Endothelial cell of umbilical vein (primary cell): ENCODE results near the gene IL6R. TPM values are rescaled to one million over a fixed set of nuclear protein-coding genes. Genes with fewer than 3 reads are reported as not detected.

ENCODE experiments used
- BruUV-seq: library from RNA; stranded (reverse); fragments of 400-500 nt; replicated peaks from 2 replicates; lab custom pipeline; 2021; lab: Mats Ljungman, UMichigan
- CTCF ChIA-PET: fragments of 300-600, 350-600 bp; sonication (Branson Sonifier 250); formaldehyde crosslinking; loops from one replicate; lab custom pipeline; 2021; ENCODE audit warnings: antibody characterized with exemption, inconsistent platforms; lab: Charles Lee
- POLR2A ChIA-PET: fragments of 300-600, 350-600 bp; sonication (Branson Sonifier 250); formaldehyde crosslinking; loops from one replicate; lab custom pipeline; 2021; ENCODE audit warnings: antibody characterized with exemption, inconsistent platforms; lab: Charles Lee
- DNase-seq: peaks from one replicate; pipeline ENCODE4 v3.0.0-alpha.2; 2011; ENCODE audit warnings: low read depth, low spot score
- FAIRE-seq: peaks from 2 replicates; lab custom pipeline; 2011; peaks lifted over from hg19 to GRCh38; lab: Jason Lieb, UNC
- H2AFZ ChIP-seq: 2 replicates; pipeline ENCODE4 v1.6.0; 2012; ENCODE audit warnings: low read depth, low read length, control low read depth, inconsistent platforms
- H3K27ac ChIP-seq: 2 replicates; pipeline ENCODE4 v1.5.1; 2011; ENCODE audit warnings: low read depth, mild to moderate bottlenecking, control low read depth, low read length, moderate library complexity; ENCODE audit not compliant: insufficient read depth
- H3K27me3 ChIP-seq, 2 experiments: 2 replicates each; pipeline versions ENCODE4 v1.6.0 to v1.6.1; 2011; ENCODE audit warnings: low read length in 2 of 2, mixed read lengths in 1 of 2; ENCODE audit not compliant: control insufficient read depth in 2 of 2, insufficient read depth in 2 of 2
- H3K36me3 ChIP-seq, 2 experiments: 2 replicates in 1 of 2; 3 replicates in 1 of 2; pipeline ENCODE4 v1.5.1; 2011; ENCODE audit warnings: low read length in 2 of 2, mild to moderate bottlenecking in 1 of 2, moderate library complexity in 1 of 2; ENCODE audit not compliant: control insufficient read depth in 2 of 2, insufficient read depth in 2 of 2; ENCODE audit errors: extremely low read depth in 1 of 2
- H3K4me1 ChIP-seq: 3 replicates; pipeline ENCODE4 v1.5.1; 2011; ENCODE audit warnings: mild to moderate bottlenecking, low read length; ENCODE audit not compliant: control insufficient read depth, insufficient read depth; ENCODE audit errors: extremely low read depth
- H3K4me2 ChIP-seq: 2 replicates; pipeline ENCODE4 v1.6.1; 2011; ENCODE audit warnings: low read length, control low read depth, mixed read lengths; ENCODE audit not compliant: insufficient read depth
- H3K4me3 ChIP-seq, 3 experiments: fragments of 200-600 bp in 1 of 3; sonication (generic), shearing (Covaris generic) in 1 of 3; replicated peaks in 1 of 3; 2 replicates each; pipeline ENCODE4 v1.5.1; 2011 to 2016; ENCODE audit warnings: control low read depth in 3 of 3, low read length in 3 of 3, mild to moderate bottlenecking in 2 of 3, inconsistent platforms in 1 of 3, low read depth in 1 of 3, moderate library complexity in 1 of 3; ENCODE audit not compliant: insufficient read depth in 1 of 3
- H3K79me2 ChIP-seq: 2 replicates; pipeline ENCODE4 v1.6.0; 2012; ENCODE audit warnings: low read length, inconsistent platforms; ENCODE audit not compliant: control insufficient read depth, insufficient read depth
- H3K9ac ChIP-seq: replicated peaks from 2 replicates; pipeline ENCODE3; 2011; ENCODE audit warnings: low read length, control low read depth; ENCODE audit not compliant: insufficient read depth; ENCODE audit errors: extremely low read depth
- H3K9me1 ChIP-seq: replicated peaks from 3 replicates; pipeline ENCODE4 v1.6.0; 2011; ENCODE audit warnings: mild to moderate bottlenecking, low read length; ENCODE audit not compliant: control insufficient read depth, insufficient read depth; ENCODE audit errors: extremely low read depth
- H3K9me3 ChIP-seq: replicated peaks from 2 replicates; pipeline ENCODE4 v1.5.1; 2012; ENCODE audit warnings: low read length, inconsistent platforms; ENCODE audit not compliant: control insufficient read depth, insufficient read depth
- H4K20me1 ChIP-seq: replicated peaks from 2 replicates; pipeline ENCODE3; 2011; ENCODE audit warnings: mild to moderate bottlenecking, low read length; ENCODE audit not compliant: control insufficient read depth, insufficient read depth; ENCODE audit errors: extremely low read depth
- EZH2 ChIP-seq: IDR thresholded peaks from 2 replicates; pipeline ENCODE4 v1.6.1; 2012; ENCODE audit warnings: borderline replicate concordance, low read depth, mild to moderate bottlenecking, moderate library complexity, low read length, inconsistent platforms; ENCODE audit not compliant: severe bottlenecking
- FOS ChIP-seq: IDR thresholded peaks from 2 replicates; pipeline ENCODE4 v1.6.1; 2011; ENCODE audit warnings: mild to moderate bottlenecking, low read length, moderate library complexity, borderline replicate concordance; ENCODE audit not compliant: insufficient read depth
- GATA2 ChIP-seq: IDR thresholded peaks from 2 replicates; pipeline ENCODE4 v1.7.0; 2011; ENCODE audit warnings: low read depth, mild to moderate bottlenecking, moderate library complexity, mixed read lengths, low read length; ENCODE audit not compliant: insufficient read length, insufficient read depth
- JUN ChIP-seq: IDR thresholded peaks from 2 replicates; pipeline ENCODE4 v1.6.1; 2011; ENCODE audit warnings: borderline replicate concordance, low read depth; ENCODE audit not compliant: insufficient read length, insufficient read depth
- MYC ChIP-seq: IDR thresholded peaks from one replicate; pipeline ENCODE4 v1.6.1; 2011; ENCODE audit warnings: mild to moderate bottlenecking, low read depth, low read length
- POLR2A ChIP-seq: IDR thresholded peaks from 2 replicates; pipeline ENCODE4 v1.6.1; 2012; ENCODE audit warnings: low read depth, mild to moderate bottlenecking, control low read depth, low read length
- POLR2AphosphoS5 ChIP-seq: IDR thresholded peaks from 2 replicates; pipeline ENCODE4 v1.6.1; 2012; ENCODE audit warnings: low read depth, mild to moderate bottlenecking, control low read depth, low read length, moderate library complexity; ENCODE audit not compliant: insufficient read depth
- dilution Hi-C: fragments of 300-500 bp; cut with MboI; formaldehyde crosslinking; loops from one replicate; pipeline ENCODE4 v1.15.0; 2019; ENCODE audit warnings: low sequenced_read_pairs; ENCODE audit not compliant: extremely low pct_ligation_motif_present
- intact Hi-C: fragments of 100-400 bp; cut with micrococcal nuclease; formaldehyde crosslinking; loops from one replicate; pipeline ENCODE4 v1.10.0; 2022
- polyA plus RNA-seq, 4 experiments: library from polyadenylated mRNA; depleted of rRNA in 3 of 4; stranded (reverse) in 3 of 4; unstranded in 1 of 4; fragments of >200 nt; gene quantifications; 2 replicates each; pipeline versions ENCODE4 v1.2.1 to v1.2.3, GENCODE V29; 2011 to 2012; ENCODE audit warnings: missing spikeins in 1 of 4
- total RNA-seq: library from RNA; stranded (reverse); gene quantifications from 2 replicates; pipeline ENCODE4 v1.2.3, GENCODE V29; 2021
- TF ChIP-seq, protein P1 (sequence below), 2 donors: IDR thresholded peaks; 1 replicate in 1 of 2; 2 replicates in 1 of 2; pipeline ENCODE4 v1.5.1; 2011; ENCODE audit warnings: low read length in 2 of 2, mild to moderate bottlenecking in 2 of 2, moderate library complexity in 2 of 2, control low read depth in 1 of 2, inconsistent platforms in 1 of 2, low read depth in 1 of 2; ENCODE audit not compliant: insufficient read depth in 1 of 2; ENCODE audit errors: extremely low read depth in 1 of 2
- TF ChIP-seq, protein P2 (sequence below): IDR thresholded peaks from 2 replicates; pipeline ENCODE4 v1.6.1; 2011; ENCODE audit not compliant: insufficient read depth, insufficient read length

The IL6R gene
- total and polyA plus RNA-seq, 2 donors (not counting 3 experiments of a cell fraction or from before 2014, with no cell fraction given): 4.8 to 5.1 TPM

DNA sequence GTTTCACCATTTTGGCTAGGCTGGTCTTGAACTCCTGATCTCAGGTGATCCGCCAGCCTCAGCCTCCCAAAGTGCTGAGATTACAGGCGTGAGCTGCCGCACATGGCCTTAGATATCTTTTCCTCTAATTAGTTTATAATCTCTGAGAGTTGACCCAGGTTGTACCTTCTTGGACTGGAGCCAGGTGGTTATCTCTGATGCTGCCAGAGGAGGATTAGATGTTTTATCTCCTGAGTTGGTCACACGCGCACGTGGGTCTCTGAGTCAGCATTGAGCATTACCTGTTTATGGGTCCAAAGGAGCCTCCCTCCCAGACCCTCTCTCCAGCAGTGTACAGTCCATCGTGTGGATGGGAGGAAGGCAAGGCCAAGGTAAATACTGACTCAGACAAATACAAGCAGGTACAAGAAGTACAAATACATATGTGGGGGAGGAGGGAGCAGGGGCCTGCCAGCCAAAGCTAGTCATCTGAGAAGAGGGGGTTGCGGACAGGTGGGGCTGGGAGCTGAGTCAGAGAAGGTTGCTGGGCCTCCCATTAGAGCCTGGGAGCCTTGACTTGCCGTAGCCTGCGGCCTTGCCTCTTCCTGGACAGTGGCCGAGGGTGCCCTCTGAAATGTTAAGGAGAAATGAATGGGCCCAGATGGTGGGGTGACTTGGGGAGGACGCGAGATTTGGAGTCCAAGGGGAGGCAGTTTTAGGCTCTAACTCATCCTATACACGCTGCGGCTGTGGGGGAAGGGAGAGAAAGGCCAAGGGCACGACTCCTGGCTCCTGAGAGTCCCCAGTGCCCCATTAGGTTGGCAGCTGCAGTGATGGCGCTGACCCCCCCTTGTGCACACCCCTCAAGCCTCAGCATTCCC lies 13.1 kb downstream of the IL6R start:
- H2AFZ ChIP-seq: no peak overlapping the region
- intact Hi-C loops (no loop called here), dilution Hi-C loops (no loop called here)
- BruUV-seq: no TSS peak
- no peaks in the 10 kb centered on the region for H4K20me1 ChIP-seq
- H3K4me3 ChIP-seq: no peak overlapping the region
- no peaks in the 10 kb centered on the region for H3K79me2 ChIP-seq
- H3K4me1 ChIP-seq: peaks cover 32% of the 10 kb centered on the region
- POLR2A ChIA-PET: no interaction called here
- no peak overlapping the region for H3K9ac ChIP-seq
- no peaks in the 10 kb centered on the region for H3K9me1 ChIP-seq
- TF ChIP-seq MYC: no peak
- no peak for TF ChIP-seq POLR2A
- TF ChIP-seq EZH2: no peak
- no peak for TF ChIP-seq FOS
- no peak for TF ChIP-seq POLR2AphosphoS5
- TF ChIP-seq GATA2: no peak
- TF ChIP-seq, protein P1, sequence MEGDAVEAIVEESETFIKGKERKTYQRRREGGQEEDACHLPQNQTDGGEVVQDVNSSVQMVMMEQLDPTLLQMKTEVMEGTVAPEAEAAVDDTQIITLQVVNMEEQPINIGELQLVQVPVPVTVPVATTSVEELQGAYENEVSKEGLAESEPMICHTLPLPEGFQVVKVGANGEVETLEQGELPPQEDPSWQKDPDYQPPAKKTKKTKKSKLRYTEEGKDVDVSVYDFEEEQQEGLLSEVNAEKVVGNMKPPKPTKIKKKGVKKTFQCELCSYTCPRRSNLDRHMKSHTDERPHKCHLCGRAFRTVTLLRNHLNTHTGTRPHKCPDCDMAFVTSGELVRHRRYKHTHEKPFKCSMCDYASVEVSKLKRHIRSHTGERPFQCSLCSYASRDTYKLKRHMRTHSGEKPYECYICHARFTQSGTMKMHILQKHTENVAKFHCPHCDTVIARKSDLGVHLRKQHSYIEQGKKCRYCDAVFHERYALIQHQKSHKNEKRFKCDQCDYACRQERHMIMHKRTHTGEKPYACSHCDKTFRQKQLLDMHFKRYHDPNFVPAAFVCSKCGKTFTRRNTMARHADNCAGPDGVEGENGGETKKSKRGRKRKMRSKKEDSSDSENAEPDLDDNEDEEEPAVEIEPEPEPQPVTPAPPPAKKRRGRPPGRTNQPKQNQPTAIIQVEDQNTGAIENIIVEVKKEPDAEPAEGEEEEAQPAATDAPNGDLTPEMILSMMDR (IDR thresholded peaks at IDR 0.05; ENCODE audit: extremely low read depth in 1 of 2, insufficient read depth in 1 of 2, low read depth in 1 of 2, low read length in 2 of 2): no peak
- TF ChIP-seq JUN: no peak
- TF ChIP-seq, protein P2, sequence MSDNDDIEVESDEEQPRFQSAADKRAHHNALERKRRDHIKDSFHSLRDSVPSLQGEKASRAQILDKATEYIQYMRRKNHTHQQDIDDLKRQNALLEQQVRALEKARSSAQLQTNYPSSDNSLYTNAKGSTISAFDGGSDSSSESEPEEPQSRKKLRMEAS: no peak
- CTCF ChIA-PET: interaction anchor here (1.0 to 3.8 kb wide), 4 partner anchors 23 to 128 kb away, joined by 3 to 19 read pairs (median 8); no protein-coding TSS in a partner anchor
- no peak for FAIRE-seq
- H3K36me3 ChIP-seq: no peaks in the 10 kb centered on the region
- no peaks in the 10 kb centered on the region for H3K9me3 ChIP-seq
- H3K27me3 ChIP-seq: no peaks in the 10 kb centered on the region
- no peak overlapping the region for H3K4me2 ChIP-seq
- DNase-seq: peak; percentile 47
- H3K27ac ChIP-seq: no peak overlapping the region
